NCI-H345 treated with DMSO at 0.1 percent for 48 hours (cell line): ENCODE results near the gene STX17.
"Not testable (repeated sequence)": the region's sequence is repeated elsewhere in the genome, so short reads cannot be mapped to it uniquely, and the experiment has no call there.

ENCODE experiments used
- DNase-seq: peaks from one replicate; lab custom pipeline; 2025; ENCODE audit not compliant: unreplicated experiment; lab: John Stamatoyannopoulos, UW

The STX17 gene

GRCh38 chr9:99906403-99907207, at the start of gene STX17:
TSS of gene STX17 (plus strand) at chr9:99906654. CDS start at chr9:99915240, 8,586 bp downstream.
- DNase-seq = peak; percentile 62

GRCh38 chr9:99857576-99857975, 48.9 kb upstream of the STX17 start:
- DNase-seq = not testable (repeated sequence)

DNA sequence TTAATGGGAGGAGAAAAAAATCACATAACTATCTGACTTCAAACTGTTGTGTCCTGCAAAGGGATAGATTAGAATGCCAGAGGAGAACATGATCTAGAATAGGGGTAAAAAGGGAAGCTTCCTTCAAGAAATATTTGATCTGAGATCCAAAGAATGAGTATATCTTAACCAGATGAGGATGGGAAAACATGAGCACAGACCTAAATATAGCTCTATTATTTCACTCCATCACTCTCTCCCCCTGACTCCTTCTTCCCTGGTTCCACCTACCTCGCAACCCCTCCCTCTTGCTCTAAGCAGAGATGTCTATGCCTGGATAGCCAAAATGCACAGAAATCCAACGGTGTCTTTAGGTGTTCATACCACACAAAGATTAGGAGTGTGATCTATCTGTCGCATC, 48.4 kb upstream of the STX17 start:
- no peak for DNase-seq

DNA sequence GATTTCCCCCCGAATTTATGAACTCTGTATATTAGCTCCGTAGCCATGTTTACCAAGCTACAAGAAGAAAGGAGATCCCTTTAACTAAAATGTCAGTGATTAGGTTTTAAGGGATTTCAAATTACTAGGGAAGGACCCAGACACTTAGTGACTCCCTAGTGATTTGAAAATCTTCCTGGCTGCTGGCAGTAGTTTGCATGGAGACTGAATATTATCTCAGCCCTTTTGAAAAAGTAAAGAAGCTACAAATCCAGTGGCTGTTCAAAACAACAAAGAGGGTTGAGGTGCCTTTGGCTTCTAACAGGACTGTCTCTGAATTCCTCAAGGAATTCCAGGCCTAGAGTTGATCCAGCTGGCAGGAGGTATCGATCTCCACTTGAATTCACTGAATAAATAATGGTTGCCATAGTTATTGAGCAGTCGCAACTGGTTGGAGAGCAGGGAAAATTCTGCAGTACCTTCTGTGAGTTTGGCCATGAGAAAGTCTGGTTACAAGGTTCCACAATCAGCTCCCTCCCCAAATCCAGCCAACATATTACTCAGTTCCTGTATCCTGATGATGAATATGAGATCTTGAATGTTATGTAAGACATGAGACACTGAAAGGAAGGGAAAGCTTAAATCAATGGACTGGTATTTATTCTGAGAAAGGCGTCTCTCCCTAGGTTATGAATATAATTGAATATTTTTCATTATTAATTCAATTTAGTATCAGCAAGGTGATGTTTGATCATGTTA, 47.0 kb upstream of the STX17 start:
- no peak for DNase-seq

- DNase-seq = no peak
Observed at GRCh38 chr9:99860266-99860665, 46.2 kb upstream of the STX17 start.

DNA sequence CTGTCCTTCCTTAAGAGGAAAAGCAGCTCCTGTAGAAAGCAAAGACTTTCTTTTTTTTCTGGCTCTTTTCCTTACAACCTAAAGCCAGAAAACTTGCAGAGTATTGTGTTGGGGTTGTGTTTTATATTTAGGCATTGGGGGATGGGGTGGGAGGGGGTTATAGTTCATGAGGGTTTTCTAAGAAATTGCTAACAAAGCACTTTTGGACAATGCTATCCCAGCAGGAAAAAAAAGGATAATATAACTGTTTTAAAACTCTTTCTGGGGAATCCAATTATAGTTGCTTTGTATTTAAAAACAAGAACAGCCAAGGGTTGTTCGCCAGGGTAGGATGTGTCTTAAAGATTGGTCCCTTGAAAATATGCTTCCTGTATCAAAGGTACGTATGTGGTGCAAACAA, 42.5 kb upstream of the STX17 start:
- DNase-seq = no peak

GRCh38 chr9:99866398-99866797, 40.1 kb upstream of the STX17 start:
- DNase-seq = no peak

DNA sequence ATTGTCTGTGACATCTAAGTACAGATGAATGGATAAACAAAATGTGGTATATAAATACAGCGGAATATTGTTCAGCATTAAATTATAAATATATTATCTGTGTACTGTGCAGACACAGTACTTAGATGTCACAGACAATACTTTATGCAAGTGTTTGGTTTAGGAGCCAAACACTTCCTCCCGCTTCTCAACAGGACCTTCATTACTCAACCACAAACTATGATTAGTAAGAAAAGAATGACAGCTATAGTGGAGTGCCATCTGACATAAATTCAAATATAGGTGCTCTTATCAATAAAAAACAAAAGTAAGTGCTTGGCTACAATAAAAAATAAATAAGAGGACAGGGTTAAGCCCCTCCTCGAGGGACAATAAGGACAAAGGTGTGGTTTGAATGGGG, 38.9 kb upstream of the STX17 start:
- DNase-seq = no peak

DNA sequence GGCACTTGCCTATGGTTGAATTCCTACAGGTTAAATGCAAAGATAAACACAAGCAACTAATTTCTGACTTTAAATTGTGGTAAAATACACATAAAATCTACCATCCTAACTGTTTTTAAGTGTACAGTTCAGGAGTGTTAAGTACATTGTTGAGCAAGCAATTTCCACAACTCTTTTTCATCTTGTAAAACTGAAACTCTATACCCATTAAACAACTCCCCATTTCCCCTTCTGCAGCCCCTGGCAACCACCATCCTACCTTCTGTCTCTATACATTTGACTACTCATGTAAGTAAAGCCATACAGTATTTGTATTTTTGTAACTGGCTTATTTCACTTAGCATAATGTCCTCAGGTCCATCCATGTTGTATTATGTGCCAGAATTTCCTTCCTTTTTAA, 38.5 kb upstream of the STX17 start:
- DNase-seq = peak; percentile 9

DNA sequence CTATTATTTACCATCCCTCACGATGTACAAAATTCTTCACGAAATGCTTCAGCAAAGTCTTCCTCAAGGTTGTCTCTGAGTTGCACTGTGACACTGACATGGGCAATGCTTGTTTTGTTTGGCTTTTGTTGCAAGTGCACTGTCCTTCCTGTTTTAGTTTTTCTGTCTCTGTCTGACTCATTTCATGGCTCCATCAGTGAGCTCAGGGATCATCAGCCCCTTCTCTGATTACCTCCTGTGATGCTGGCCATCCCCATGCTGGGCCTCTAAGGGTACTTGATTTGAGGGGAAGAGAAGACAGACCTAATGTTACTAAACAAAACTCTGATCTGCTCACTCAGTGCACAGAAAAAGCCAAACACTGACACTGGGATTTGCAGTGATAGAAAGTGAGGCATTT, 37.6 kb upstream of the STX17 start:
- DNase-seq = no peak

DNA sequence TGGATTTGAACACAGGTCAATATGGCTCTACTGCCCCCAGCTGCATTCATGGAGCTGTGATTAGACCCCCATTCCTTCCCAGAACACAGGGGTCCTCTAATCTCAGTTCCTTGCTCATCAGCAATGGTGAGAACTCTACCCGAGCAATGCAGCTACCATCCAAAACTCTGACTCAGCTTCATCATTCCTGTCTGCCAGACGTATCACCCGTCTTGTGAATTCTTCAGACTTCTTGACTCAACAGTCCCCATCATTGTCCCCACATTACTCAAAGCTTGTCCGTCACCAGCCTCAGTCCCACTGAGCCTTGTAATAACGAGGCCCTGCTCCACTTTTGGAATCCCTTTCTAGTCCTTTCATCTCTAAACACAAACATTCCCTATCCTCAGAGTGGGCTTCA, 36.3 kb upstream of the STX17 start:
- DNase-seq = no peak

DNA sequence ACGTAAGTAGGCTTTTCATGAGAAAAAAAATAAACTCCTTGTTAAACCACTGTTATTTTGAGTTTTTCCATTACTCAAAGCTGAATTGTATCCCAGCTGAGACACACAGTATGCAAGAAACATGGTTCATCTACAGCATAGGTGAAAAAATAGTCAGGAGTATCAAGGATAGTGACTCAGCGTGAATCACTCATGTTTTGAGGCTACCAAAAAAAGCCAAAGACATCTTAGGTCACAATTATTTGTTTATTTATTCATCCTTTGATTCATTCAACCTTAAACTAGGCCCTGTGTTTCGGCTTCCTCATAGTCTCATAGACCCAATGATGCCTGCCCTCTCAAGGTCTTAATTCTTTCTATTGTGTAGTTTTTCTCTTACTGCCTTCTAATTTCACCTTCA, 32.9 kb upstream of the STX17 start:
- DNase-seq = no peak

GRCh38 chr9:99873943-99874584, 32.4 kb upstream of the STX17 start:
- DNase-seq = no peak

DNA sequence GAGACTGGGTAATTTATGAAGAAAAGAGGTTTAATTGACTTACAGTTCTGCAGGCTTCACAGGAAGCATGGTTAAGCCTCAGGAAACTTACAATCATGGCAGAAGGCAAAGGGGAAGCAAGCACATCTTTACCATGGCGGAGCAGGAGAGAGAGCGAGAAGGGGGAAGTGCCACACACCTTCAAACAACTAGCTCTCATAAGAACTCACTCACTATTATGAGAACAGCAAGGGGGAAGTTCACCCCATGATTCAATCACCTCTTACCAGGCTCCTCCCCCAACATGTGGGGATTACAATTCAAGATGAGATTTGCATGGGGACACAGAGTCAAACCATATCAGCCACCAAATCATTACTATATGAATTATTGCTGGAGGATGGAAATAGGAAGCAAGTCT, 30.3 kb upstream of the STX17 start:
- no peak for DNase-seq

- DNase-seq = no peak
Observed at GRCh38 chr9:99878651-99879050, 27.8 kb upstream of the STX17 start.

DNA sequence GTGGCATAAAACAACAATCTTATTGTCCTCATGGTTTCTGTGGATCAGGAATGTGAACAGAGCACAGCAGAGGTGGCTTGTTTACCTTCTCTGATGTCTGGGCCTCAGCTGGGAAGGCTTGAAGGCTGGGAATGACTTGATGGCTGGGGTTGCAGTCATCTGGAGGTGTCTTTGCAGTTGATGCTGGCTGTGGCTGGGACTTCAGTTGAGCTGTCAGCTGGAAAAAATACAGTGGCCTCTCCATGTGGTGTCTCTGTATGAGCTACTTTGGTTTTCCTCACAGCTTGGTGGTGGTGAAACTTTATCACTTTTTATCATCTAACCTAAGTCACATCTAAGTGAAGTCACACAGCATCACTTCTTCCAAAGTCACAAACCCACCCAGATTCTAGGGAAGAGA, 24.7 kb upstream of the STX17 start:
- no peak for DNase-seq

- DNase-seq = no peak
Observed at GRCh38 chr9:99885747-99886146, 20.7 kb upstream of the STX17 start.

DNA sequence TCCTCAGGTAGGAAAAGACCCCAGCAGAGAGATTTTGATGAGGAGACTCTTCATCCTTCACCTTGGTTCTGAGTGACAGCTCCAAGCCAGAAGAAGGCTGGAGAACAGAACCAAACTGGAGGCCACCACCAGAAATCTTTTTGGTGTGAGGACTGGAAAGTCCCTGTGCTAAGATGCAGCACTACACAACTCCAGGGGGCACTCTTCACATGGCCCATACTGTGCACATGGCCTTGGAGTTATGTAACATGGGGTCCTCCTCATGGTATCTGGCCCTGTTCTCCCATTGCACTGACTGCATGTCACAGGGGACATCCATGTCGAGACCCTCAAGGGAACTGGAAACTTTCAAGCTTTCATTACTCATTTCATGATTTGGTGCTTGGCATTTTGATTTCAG, 17.3 kb upstream of the STX17 start:
- DNase-seq = no peak

- DNase-seq = no peak
Observed at GRCh38 chr9:99894826-99895225, 11.6 kb upstream of the STX17 start.

- no peak for DNase-seq
Observed at GRCh38 chr9:99895510-99895909, 10.9 kb upstream of the STX17 start.

DNA sequence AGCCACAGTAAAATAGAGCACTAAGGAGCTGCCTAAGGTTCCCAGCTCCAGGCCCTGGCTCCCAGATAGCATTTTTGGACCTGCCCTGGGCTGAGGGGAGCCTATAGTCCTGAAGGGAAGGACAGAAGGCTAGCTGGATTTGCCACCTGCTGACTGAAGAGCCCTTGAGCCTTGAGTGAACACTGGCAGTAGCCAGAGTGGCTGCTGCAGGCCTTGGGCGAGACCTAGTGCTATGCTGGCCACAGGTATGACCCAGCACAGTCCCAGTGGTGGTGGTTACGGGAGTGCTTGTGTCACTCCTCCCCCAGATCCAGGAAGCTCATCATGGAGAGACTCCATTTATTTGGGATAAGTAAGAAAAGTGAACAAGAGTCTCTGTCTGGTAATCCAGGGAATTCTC, 10.3 kb upstream of the STX17 start:
- DNase-seq = no peak

GRCh38 chr9:99903393-99903792, 3.1 kb upstream of the STX17 start:
- no peak for DNase-seq
